PC-9 (cell line): ENCODE results near the gene BSPRY. TPM values are rescaled to one million over a fixed set of nuclear protein-coding genes. Genes with fewer than 3 reads are reported as not detected.

ENCODE experiments used
- BruUV-seq: library from RNA; stranded (reverse); fragments of 400-500 nt; replicated peaks from 2 replicates; lab custom pipeline; 2021; lab: Mats Ljungman, UMichigan
- CTCF ChIA-PET: fragments of 300-600 bp; sonication (Branson Sonifier 250); formaldehyde crosslinking; loops from one replicate; lab custom pipeline; 2022; ENCODE audit warnings: antibody characterized with exemption; lab: Charles Lee
- POLR2A ChIA-PET: fragments of 300-600 bp; sonication (Branson Sonifier 250); formaldehyde crosslinking; loops from one replicate; lab custom pipeline; 2022; ENCODE audit warnings: antibody characterized with exemption; ENCODE audit not compliant: unreplicated experiment; lab: Charles Lee
- DNase-seq, 2 experiments: peaks; one replicate each; pipeline versions ENCODE4 v3.0.0 to v3.0.0-alpha.2; 2015 to 2022; ENCODE audit warnings: mixed read lengths in 1 of 2
- H2AFZ ChIP-seq: fragments of 200-600 bp; sonication (generic); 2 replicates; pipeline ENCODE4 v1.8.1; 2017; ENCODE audit warnings: antibody characterized with exemption
- H3F3A ChIP-seq: fragments of 200-600 bp; sonication (generic); 2 replicates; pipeline ENCODE4 v1.8.1; 2017; ENCODE audit warnings: antibody characterized with exemption, mild to moderate bottlenecking, low read depth; ENCODE audit not compliant: insufficient read depth
- H3K27ac ChIP-seq: fragments of 200-600 bp; sonication (generic); 2 replicates; pipeline ENCODE4 v1.6.1; 2016; ENCODE audit warnings: mixed run types
- H3K27me3 ChIP-seq: fragments of 200-600 bp; sonication (generic); 2 replicates; pipeline ENCODE4 v1.6.1; 2016; ENCODE audit warnings: low read depth, mixed run types; ENCODE audit not compliant: insufficient read depth
- H3K36me3 ChIP-seq: fragments of 200-600 bp; sonication (generic); 2 replicates; pipeline ENCODE4 v1.6.1; 2016; ENCODE audit warnings: low read depth, mixed run types
- H3K4me1 ChIP-seq: fragments of 200-600 bp; sonication (generic); replicated peaks from 2 replicates; pipeline ENCODE4 v1.6.1; 2016; ENCODE audit warnings: mixed run types; ENCODE audit not compliant: insufficient read depth
- H3K4me2 ChIP-seq: fragments of 200-600 bp; sonication (generic); 2 replicates; pipeline ENCODE4 v1.6.1; 2017; ENCODE audit warnings: mixed run types
- H3K4me3 ChIP-seq: fragments of 200-600 bp; sonication (generic); 2 replicates; pipeline ENCODE4 v1.6.1; 2016; ENCODE audit warnings: mixed run types
- H3K79me2 ChIP-seq: fragments of 200-600 bp; sonication (generic); 2 replicates; pipeline ENCODE4 v1.6.1; 2017; ENCODE audit warnings: low read depth, mixed run types
- H3K9me2 ChIP-seq: fragments of 200-600 bp; sonication (generic); 2 replicates; pipeline ENCODE4 v1.8.1; 2017; ENCODE audit warnings: mild to moderate bottlenecking; ENCODE audit not compliant: insufficient read depth
- H3K9me3 ChIP-seq: fragments of 200-600 bp; sonication (generic); 2 replicates; pipeline ENCODE4 v1.8.1; 2016; ENCODE audit warnings: low read depth; ENCODE audit not compliant: insufficient read depth
- H4K20me1 ChIP-seq: fragments of 200-600 bp; sonication (generic); 2 replicates; pipeline ENCODE4 v1.8.1; 2017; ENCODE audit not compliant: insufficient read depth
- CTCF ChIP-seq: fragments of 200-600 bp; sonication (generic); conservative IDR thresholded peaks from 2 replicates; pipeline ENCODE4 v1.6.1; 2017; ENCODE audit warnings: mixed run types, antibody characterized with exemption, mild to moderate bottlenecking, moderate library complexity
- EZH2 ChIP-seq: fragments of 200-600 bp; sonication (generic); IDR thresholded peaks from 2 replicates; pipeline ENCODE4 v1.8.0; 2017; ENCODE audit warnings: antibody characterized with exemption, low read depth
- intact Hi-C: fragments of 100-400 bp; cut with micrococcal nuclease; formaldehyde crosslinking; loops from one replicate; pipeline ENCODE4 v1.10.0; 2022; ENCODE audit not compliant: unreplicated experiment
- total RNA-seq: library from RNA; stranded (reverse); gene quantifications from 2 replicates; pipeline ENCODE4 v1.2.3, GENCODE V29; 2021

The BSPRY gene
- total RNA-seq, 1 experiment from 2014 or later: 29.3 TPM

GRCh38 chr9:113373676-113374392 is 24.5 kb downstream of the BSPRY start:
- POLR2A ChIA-PET: no interaction called here
- H3K27ac ChIP-seq: no peak overlapping the region
- 0 out of 2 replicates have a peak, but pooled peaks cover 4% of the 10 kb centered on the region for H3K4me1 ChIP-seq
- no peaks in the 10 kb centered on the region for H3K9me3 ChIP-seq
- no TSS peak for BruUV-seq
- TF ChIP-seq CTCF: no peak
- TF ChIP-seq EZH2: no peak
- peaks cover 12% of the 10 kb centered on the region for H3K79me2 ChIP-seq
- no peak overlapping the region for H3K4me2 ChIP-seq
- DNase-seq: no peak
- peaks cover 8% of the 10 kb centered on the region; the same call in 1 of the 2 replicates for H4K20me1 ChIP-seq
- H3K9me2 ChIP-seq: no peaks in the 10 kb centered on the region
- peaks cover 9% of the 10 kb centered on the region; the same call in 1 of the 2 replicates for H3K36me3 ChIP-seq
- no peaks in the 10 kb centered on the region for H3K27me3 ChIP-seq
- CTCF ChIA-PET: no interaction called here
- intact Hi-C loops: no loop called here
- no peak overlapping the region for H3K4me3 ChIP-seq
- peaks cover 23% of the 10 kb centered on the region; the same call in 1 of the 2 replicates for H3F3A ChIP-seq
- H2AFZ ChIP-seq: no peak overlapping the region

- CTCF ChIA-PET: interaction anchor here (0.6 to 0.7 kb wide), 2 partner anchors 26 to 65 kb away, joined by 3 to 6 read pairs; partner anchors contain the start of gene ALAD
- Histone ChIP-seq H2AFZ (peak overlapping the region; percentile 52; the same call in 1 of the 2 replicates), H3K4me2 (peak overlapping the region; percentile 80), H3K9me2 (no peaks in the 10 kb centered on the region), H3K79me2 (peaks cover 12% of the 10 kb centered on the region), H3K27me3 (no peaks in the 10 kb centered on the region), H3K27ac (peak overlapping the region; percentile 33), H3K36me3 (peaks cover 9% of the 10 kb centered on the region; the same call in 1 of the 2 replicates), H3F3A (peaks cover 23% of the 10 kb centered on the region; the same call in 1 of the 2 replicates), H3K4me3 (peak overlapping the region; percentile 76), H3K4me1 (peaks cover 7% of the 10 kb centered on the region), H4K20me1 (peaks cover 8% of the 10 kb centered on the region; the same call in 1 of the 2 replicates), H3K9me3 (no peaks in the 10 kb centered on the region)
- no peak for TF ChIP-seq CTCF
- TF ChIP-seq EZH2: no peak
- POLR2A ChIA-PET: interaction anchor here (0.7 kb wide), 2 partner anchors 11 to 144 kb away, joined by 3 to 8 read pairs; no protein-coding TSS in a partner anchor
- intact Hi-C loops: loop anchor here (2.0 kb wide), 1 partner anchor 35 kb away; the partner anchor contains the start of gene WDR31
- DNase-seq: peak in 1 of 2 experiments; percentile 46
- BruUV-seq: TSS peak; percentile 32
Observed at GRCh38 chr9:113375057-113376023, 26.0 kb downstream of the BSPRY start.
